ENCODE data around the gene SYT17.

SYT17 gene

GRCh38 chr16:19235886-19236285 is 67.8 kb downstream of the SYT17 start:
- ChIA-PET CTCF (no interaction called here), POLR2A (no interaction called here)
- Histone ChIP-seq H3K4me3 (ENCODE audit: control insufficient read depth in 1 of 7, extremely low read depth in 1 of 7, insufficient read depth in 4 of 7, low read depth in 2 of 7, low read length in 6 of 7) (no peak overlapping the region), H3K9me3 (ENCODE audit: control extremely low read depth in 1 of 5, control insufficient read depth in 4 of 5, insufficient read depth in 2 of 5, low read depth in 1 of 5, low read length in 4 of 5) (peaks cover 0 to 50% (median 25%) of the 10 kb centered on the region in 5 experiments), H3K36me3 (ENCODE audit: control insufficient read depth in 4 of 4, insufficient read depth in 4 of 4, low read length in 3 of 4) (no peaks in the 10 kb centered on the region), H3K27me3 (replicated peaks in 2 of 5; ENCODE audit: control insufficient read depth in 4 of 5, insufficient read depth in 5 of 5, low read length in 4 of 5) (no peaks in the 10 kb centered on the region), H3K27ac (ENCODE audit: insufficient read depth in 1 of 2, low read depth in 1 of 2, low read length in 2 of 2, poor library complexity in 1 of 2, severe bottlenecking in 2 of 2) (no peak overlapping the region), H3K4me1 (ENCODE audit: control extremely low read depth in 1 of 4, control insufficient read depth in 4 of 4, insufficient read depth in 4 of 4, low read length in 3 of 4) (no peaks in the 10 kb centered on the region)
- DNase-seq, result no peak
- 94% methylated on average over 2 of the region's 4 CpGs for WGBS (ENCODE audit: insufficient coverage)

- 91% methylated on average over 4 of the region's 4 CpGs for WGBS (ENCODE audit: insufficient coverage)
- Histone ChIP-seq H3K4me3 (ENCODE audit: control insufficient read depth in 1 of 7, extremely low read depth in 1 of 7, insufficient read depth in 4 of 7, low read depth in 2 of 7, low read length in 6 of 7) (no peak overlapping the region), H3K27me3 (replicated peaks in 2 of 5; ENCODE audit: control insufficient read depth in 4 of 5, insufficient read depth in 5 of 5, low read length in 4 of 5) (no peaks in the 10 kb centered on the region), H3K27ac (ENCODE audit: insufficient read depth in 1 of 2, low read depth in 1 of 2, low read length in 2 of 2, poor library complexity in 1 of 2, severe bottlenecking in 2 of 2) (no peak overlapping the region), H3K9me3 (ENCODE audit: control extremely low read depth in 1 of 5, control insufficient read depth in 4 of 5, insufficient read depth in 2 of 5, low read depth in 1 of 5, low read length in 4 of 5) (peaks cover 0 to 52% (median 25%) of the 10 kb centered on the region in 5 experiments), H3K4me1 (ENCODE audit: control extremely low read depth in 1 of 4, control insufficient read depth in 4 of 4, insufficient read depth in 4 of 4, low read length in 3 of 4) (no peaks in the 10 kb centered on the region), H3K36me3 (ENCODE audit: control insufficient read depth in 4 of 4, insufficient read depth in 4 of 4, low read length in 3 of 4) (no peaks in the 10 kb centered on the region)
- CTCF ChIA-PET, result no interaction called here
- POLR2A ChIA-PET, result no interaction called here
- DNase-seq, result no peak
Observed at GRCh38 chr16:19236561-19237209, 68.6 kb downstream of the SYT17 start.

GRCh38 chr16:19238406-19238805 is 70.4 kb downstream of the SYT17 start:
- peaks cover 0 to 52% (median 25%) of the 10 kb centered on the region in 5 experiments for H3K9me3 ChIP-seq (ENCODE audit: control extremely low read depth in 1 of 5, control insufficient read depth in 4 of 5, insufficient read depth in 2 of 5, low read depth in 1 of 5, low read length in 4 of 5)
- H3K4me1 ChIP-seq (ENCODE audit: control extremely low read depth in 1 of 4, control insufficient read depth in 4 of 4, insufficient read depth in 4 of 4, low read length in 3 of 4), result no peaks in the 10 kb centered on the region
- H3K27ac ChIP-seq (ENCODE audit: insufficient read depth in 1 of 2, low read depth in 1 of 2, low read length in 2 of 2, poor library complexity in 1 of 2, severe bottlenecking in 2 of 2), result no peak overlapping the region
- WGBS (ENCODE audit: insufficient coverage), result 91% methylated on average over 4 of the region's 4 CpGs
- DNase-seq, result no peak
- no peaks in the 10 kb centered on the region for H3K27me3 ChIP-seq (replicated peaks in 2 of 5; ENCODE audit: control insufficient read depth in 4 of 5, insufficient read depth in 5 of 5, low read length in 4 of 5)
- no peaks in the 10 kb centered on the region for H3K36me3 ChIP-seq (ENCODE audit: control insufficient read depth in 4 of 4, insufficient read depth in 4 of 4, low read length in 3 of 4)
- CTCF ChIA-PET, result no interaction called here
- no peak overlapping the region for H3K4me3 ChIP-seq (ENCODE audit: control insufficient read depth in 1 of 7, extremely low read depth in 1 of 7, insufficient read depth in 4 of 7, low read depth in 2 of 7, low read length in 6 of 7)
- POLR2A ChIA-PET, result no interaction called here

- Histone ChIP-seq H3K27me3 (replicated peaks in 2 of 5; ENCODE audit: control insufficient read depth in 4 of 5, insufficient read depth in 5 of 5, low read length in 4 of 5) (no peaks in the 10 kb centered on the region), H3K27ac (ENCODE audit: insufficient read depth in 1 of 2, low read depth in 1 of 2, low read length in 2 of 2, poor library complexity in 1 of 2, severe bottlenecking in 2 of 2) (no peak overlapping the region), H3K9me3 (ENCODE audit: control extremely low read depth in 1 of 5, control insufficient read depth in 4 of 5, insufficient read depth in 2 of 5, low read depth in 1 of 5, low read length in 4 of 5) (peaks cover 0 to 49% (median 25%) of the 10 kb centered on the region in 5 experiments), H3K4me1 (ENCODE audit: control extremely low read depth in 1 of 4, control insufficient read depth in 4 of 4, insufficient read depth in 4 of 4, low read length in 3 of 4) (no peaks in the 10 kb centered on the region), H3K4me3 (ENCODE audit: control insufficient read depth in 1 of 7, extremely low read depth in 1 of 7, insufficient read depth in 4 of 7, low read depth in 2 of 7, low read length in 6 of 7) (no peak overlapping the region), H3K36me3 (ENCODE audit: control insufficient read depth in 4 of 4, insufficient read depth in 4 of 4, low read length in 3 of 4) (no peaks in the 10 kb centered on the region)
- 96% methylated on average over 12 of the region's 13 CpGs for WGBS (ENCODE audit: insufficient coverage)
- POLR2A ChIA-PET, result no interaction called here
- DNase-seq, result no peak
- CTCF ChIA-PET, result no interaction called here
Observed at GRCh38 chr16:19239511-19240155, 71.6 kb downstream of the SYT17 start.

GRCh38 chr16:19240494-19240893 is 72.5 kb downstream of the SYT17 start:
- 98% methylated on average over 5 of the region's 7 CpGs for WGBS (ENCODE audit: insufficient coverage)
- no peak for DNase-seq
- Histone ChIP-seq H3K9me3 (ENCODE audit: control extremely low read depth in 1 of 5, control insufficient read depth in 4 of 5, insufficient read depth in 2 of 5, low read depth in 1 of 5, low read length in 4 of 5) (peaks cover 0 to 42% (median 24%) of the 10 kb centered on the region in 5 experiments), H3K27ac (ENCODE audit: insufficient read depth in 1 of 2, low read depth in 1 of 2, low read length in 2 of 2, poor library complexity in 1 of 2, severe bottlenecking in 2 of 2) (no peak overlapping the region), H3K4me3 (ENCODE audit: control insufficient read depth in 1 of 7, extremely low read depth in 1 of 7, insufficient read depth in 4 of 7, low read depth in 2 of 7, low read length in 6 of 7) (no peak overlapping the region), H3K4me1 (ENCODE audit: control extremely low read depth in 1 of 4, control insufficient read depth in 4 of 4, insufficient read depth in 4 of 4, low read length in 3 of 4) (no peaks in the 10 kb centered on the region), H3K36me3 (ENCODE audit: control insufficient read depth in 4 of 4, insufficient read depth in 4 of 4, low read length in 3 of 4) (no peaks in the 10 kb centered on the region), H3K27me3 (replicated peaks in 2 of 5; ENCODE audit: control insufficient read depth in 4 of 5, insufficient read depth in 5 of 5, low read length in 4 of 5) (no peaks in the 10 kb centered on the region)
- ChIA-PET POLR2A (no interaction called here), CTCF (no interaction called here)

- H3K4me1 ChIP-seq (ENCODE audit: control extremely low read depth in 1 of 4, control insufficient read depth in 4 of 4, insufficient read depth in 4 of 4, low read length in 3 of 4), result no peaks in the 10 kb centered on the region
Observed at GRCh38 chr16:19241512-19241911, 73.5 kb downstream of the SYT17 start.

GRCh38 chr16:19242186-19242585 is 74.1 kb downstream of the SYT17 start:
- H3K4me1 ChIP-seq (ENCODE audit: control extremely low read depth in 1 of 4, control insufficient read depth in 4 of 4, insufficient read depth in 4 of 4, low read length in 3 of 4), result no peaks in the 10 kb centered on the region
- H3K4me3 ChIP-seq (ENCODE audit: control insufficient read depth in 1 of 7, extremely low read depth in 1 of 7, insufficient read depth in 4 of 7, low read depth in 2 of 7, low read length in 6 of 7), result no peak overlapping the region
- H3K36me3 ChIP-seq (ENCODE audit: control insufficient read depth in 4 of 4, insufficient read depth in 4 of 4, low read length in 3 of 4), result no peaks in the 10 kb centered on the region
- no peaks in the 10 kb centered on the region for H3K27me3 ChIP-seq (replicated peaks in 2 of 5; ENCODE audit: control insufficient read depth in 4 of 5, insufficient read depth in 5 of 5, low read length in 4 of 5)
- H3K9me3 ChIP-seq (ENCODE audit: control extremely low read depth in 1 of 5, control insufficient read depth in 4 of 5, insufficient read depth in 2 of 5, low read depth in 1 of 5, low read length in 4 of 5), result peaks cover 0 to 27% (median 14%) of the 10 kb centered on the region in 5 experiments
- H3K27ac ChIP-seq (ENCODE audit: insufficient read depth in 1 of 2, low read depth in 1 of 2, low read length in 2 of 2, poor library complexity in 1 of 2, severe bottlenecking in 2 of 2), result no peak overlapping the region
- no peak for DNase-seq
- 86% methylated on average over 1 of the region's 1 CpG for WGBS (ENCODE audit: insufficient coverage)
- POLR2A ChIA-PET, result no interaction called here
- CTCF ChIA-PET, result interaction anchor here (0.9 kb wide), 1 partner anchor 9 kb away, joined by 4 read pairs; no protein-coding TSS in a partner anchor

More at GRCh38 chr16:19241512-19241911, 73.5 kb downstream of the SYT17 start:
- POLR2A ChIA-PET, result no interaction called here
- Histone ChIP-seq H3K27me3 (replicated peaks in 2 of 5; ENCODE audit: control insufficient read depth in 4 of 5, insufficient read depth in 5 of 5, low read length in 4 of 5) (no peaks in the 10 kb centered on the region), H3K9me3 (ENCODE audit: control extremely low read depth in 1 of 5, control insufficient read depth in 4 of 5, insufficient read depth in 2 of 5, low read depth in 1 of 5, low read length in 4 of 5) (peaks cover 0 to 32% (median 14%) of the 10 kb centered on the region in 5 experiments), H3K27ac (ENCODE audit: insufficient read depth in 1 of 2, low read depth in 1 of 2, low read length in 2 of 2, poor library complexity in 1 of 2, severe bottlenecking in 2 of 2) (no peak overlapping the region), H3K4me3 (ENCODE audit: control insufficient read depth in 1 of 7, extremely low read depth in 1 of 7, insufficient read depth in 4 of 7, low read depth in 2 of 7, low read length in 6 of 7) (no peak overlapping the region), H3K36me3 (ENCODE audit: control insufficient read depth in 4 of 4, insufficient read depth in 4 of 4, low read length in 3 of 4) (no peaks in the 10 kb centered on the region)
- WGBS (ENCODE audit: insufficient coverage), result 94% methylated on average over 6 of the region's 11 CpGs
- CTCF ChIA-PET, result interaction anchor here (0.9 kb wide), 1 partner anchor 8 kb away, joined by 4 read pairs; no protein-coding TSS in a partner anchor
- no peak for DNase-seq
